ENCODE results near the gene TMEM174.

GRCh38 chr5:73135429-73136054, 37.5 kb upstream of the TMEM174 start:
- peak; percentile 44; the same call in 1 of the 2 replicates for TF ChIP-seq CTCF (conservative IDR thresholded peaks at IDR 0.05)
- no peak for TF ChIP-seq ZFX (IDR thresholded peaks at IDR 0.05)

All from C4-2B (cell line).